Brain microvascular endothelial cell (primary cell): ENCODE results near the gene EZR.

Experiments
- DNase-seq: peaks from one replicate; pipeline ENCODE4 v3.0.0-alpha.2; 2020
- H3K27ac ChIP-seq: fragments of 250-450 bp; sonication (Bioruptor Pico); 2 replicates; pipeline ENCODE4 v1.5.1; 2020; ENCODE audit warnings: mild to moderate bottlenecking, moderate library complexity
- H3K27me3 ChIP-seq: fragments of 250-450 bp; sonication (Bioruptor Pico); replicated peaks from 2 replicates; pipeline ENCODE4 v1.5.1; 2020; ENCODE audit warnings: mild to moderate bottlenecking
- H3K36me3 ChIP-seq: fragments of 250-450 bp; sonication (Bioruptor Pico); replicated peaks from 2 replicates; pipeline ENCODE4 v1.5.1; 2020; ENCODE audit warnings: mild to moderate bottlenecking
- H3K4me3 ChIP-seq: 2 replicates; pipeline ENCODE4 v1.5.1; 2011; ENCODE audit warnings: low read depth, mild to moderate bottlenecking, control low read depth, low read length, moderate library complexity
- in situ Hi-C: cut with HindIII; loops from 2 replicates; pipeline ENCODE4 v1.10.0; 2017; ENCODE audit warnings: low sequenced_read_pairs, low pct_ligation_motif_present
- TF ChIP-seq, protein P1 (sequence below): IDR thresholded peaks from 2 replicates; pipeline ENCODE4 v1.5.1; 2011; ENCODE audit warnings: low read depth, mild to moderate bottlenecking, moderate library complexity, low read length, control low read depth, inconsistent platforms; ENCODE audit errors: missing control alignments

The EZR gene

DNA sequence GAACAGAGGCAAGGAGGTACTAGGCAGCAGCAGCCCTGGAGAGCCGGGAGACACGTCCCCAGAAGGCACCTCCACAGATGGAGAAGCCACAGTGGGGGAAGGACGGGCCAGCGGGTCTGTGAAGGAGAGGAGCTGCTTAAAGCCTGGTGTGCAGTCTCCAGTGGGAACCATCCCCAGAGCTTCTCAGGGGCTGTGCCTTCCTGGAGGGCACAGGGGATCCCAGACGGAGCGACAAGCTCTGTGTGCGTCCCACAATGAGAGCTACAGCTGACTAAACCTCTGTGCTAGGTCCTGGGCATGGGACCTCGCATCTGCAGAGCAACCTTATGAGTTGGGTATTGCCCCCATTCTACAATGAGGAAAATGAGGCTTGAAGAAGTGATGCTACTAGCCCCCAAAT, 50.7 kb downstream of the EZR start:
- no peak for DNase-seq
- no peak overlapping the region for H3K27ac ChIP-seq
- H3K4me3 ChIP-seq = no peak overlapping the region
- TF ChIP-seq, protein P1, sequence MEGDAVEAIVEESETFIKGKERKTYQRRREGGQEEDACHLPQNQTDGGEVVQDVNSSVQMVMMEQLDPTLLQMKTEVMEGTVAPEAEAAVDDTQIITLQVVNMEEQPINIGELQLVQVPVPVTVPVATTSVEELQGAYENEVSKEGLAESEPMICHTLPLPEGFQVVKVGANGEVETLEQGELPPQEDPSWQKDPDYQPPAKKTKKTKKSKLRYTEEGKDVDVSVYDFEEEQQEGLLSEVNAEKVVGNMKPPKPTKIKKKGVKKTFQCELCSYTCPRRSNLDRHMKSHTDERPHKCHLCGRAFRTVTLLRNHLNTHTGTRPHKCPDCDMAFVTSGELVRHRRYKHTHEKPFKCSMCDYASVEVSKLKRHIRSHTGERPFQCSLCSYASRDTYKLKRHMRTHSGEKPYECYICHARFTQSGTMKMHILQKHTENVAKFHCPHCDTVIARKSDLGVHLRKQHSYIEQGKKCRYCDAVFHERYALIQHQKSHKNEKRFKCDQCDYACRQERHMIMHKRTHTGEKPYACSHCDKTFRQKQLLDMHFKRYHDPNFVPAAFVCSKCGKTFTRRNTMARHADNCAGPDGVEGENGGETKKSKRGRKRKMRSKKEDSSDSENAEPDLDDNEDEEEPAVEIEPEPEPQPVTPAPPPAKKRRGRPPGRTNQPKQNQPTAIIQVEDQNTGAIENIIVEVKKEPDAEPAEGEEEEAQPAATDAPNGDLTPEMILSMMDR = no peak
- in situ Hi-C loops = no loop called here
- H3K36me3 ChIP-seq = peaks cover 75% of the 10 kb centered on the region
- H3K27me3 ChIP-seq = no peaks in the 10 kb centered on the region

DNA sequence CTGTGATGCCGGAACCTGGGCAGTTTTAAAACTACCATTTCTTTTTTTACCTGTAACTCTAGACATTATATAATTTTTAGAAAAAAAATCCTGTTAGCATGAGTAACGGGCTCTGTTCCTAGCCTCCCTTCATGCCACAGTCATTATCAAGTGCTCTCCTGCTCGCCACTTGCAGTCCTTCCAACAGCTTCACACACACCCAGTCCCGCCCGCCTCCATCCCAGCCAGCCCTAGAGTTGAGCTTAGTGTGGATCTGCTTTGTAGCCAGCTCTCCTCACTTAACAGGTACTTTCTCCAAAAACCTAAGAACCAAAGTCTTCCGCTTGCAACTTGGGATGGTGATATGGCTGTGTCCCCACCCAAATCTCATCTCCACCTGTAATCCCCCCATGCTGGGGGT, 51.5 kb downstream of the EZR start:
- Histone ChIP-seq H3K27ac (no peak overlapping the region), H3K4me3 (no peak overlapping the region), H3K27me3 (no peaks in the 10 kb centered on the region), H3K36me3 (peaks cover 75% of the 10 kb centered on the region)
- DNase-seq = no peak
- in situ Hi-C loops = no loop called here
- TF ChIP-seq, protein P1 = no peak

DNA sequence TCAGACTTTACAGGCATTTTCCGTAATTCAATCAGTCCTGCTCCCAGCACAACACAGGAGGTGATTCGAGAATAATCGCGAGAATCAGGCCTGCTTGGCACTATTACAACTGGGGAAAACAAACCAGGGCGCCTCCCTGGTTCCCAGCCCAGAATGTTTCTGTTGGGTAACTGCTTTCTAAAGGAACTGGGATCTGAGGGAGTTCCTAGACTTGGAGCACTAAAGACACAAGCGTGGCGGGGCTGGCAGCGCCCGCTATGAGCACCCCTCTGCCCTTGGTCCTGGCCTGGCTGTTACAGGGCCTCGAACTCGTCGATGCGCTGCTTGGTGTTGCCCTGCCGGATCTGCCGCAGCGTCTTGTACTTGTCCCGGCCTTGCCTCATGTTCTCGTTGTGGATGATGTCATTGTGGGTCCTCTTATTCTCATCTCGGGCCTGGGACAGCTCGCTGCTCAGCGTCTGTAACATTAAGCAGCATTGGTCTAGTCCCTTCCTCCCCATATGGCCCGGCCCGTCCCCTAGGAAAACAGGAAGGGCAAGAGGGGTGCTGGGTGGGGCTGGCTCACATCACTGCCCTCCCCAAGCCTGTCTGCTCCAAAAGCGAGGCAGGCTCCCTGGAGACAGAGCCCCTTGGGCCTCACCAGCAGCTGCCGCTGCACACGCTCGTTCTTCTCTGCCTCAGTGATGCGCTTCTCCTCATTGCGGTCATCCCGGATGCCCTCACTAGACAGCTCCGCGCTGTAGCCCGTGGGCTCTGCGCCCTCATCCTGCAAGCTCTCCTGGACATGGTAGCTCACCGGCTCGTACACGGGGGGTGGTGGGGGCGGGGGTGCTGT, 52.3 kb downstream of the EZR start:
- no peak for DNase-seq
- TF ChIP-seq, protein P1 = no peak
- H3K36me3 ChIP-seq = peaks cover 69% of the 10 kb centered on the region
- H3K4me3 ChIP-seq = no peak overlapping the region
- no peak overlapping the region for H3K27ac ChIP-seq
- H3K27me3 ChIP-seq = no peaks in the 10 kb centered on the region
- in situ Hi-C loops = no loop called here

DNA sequence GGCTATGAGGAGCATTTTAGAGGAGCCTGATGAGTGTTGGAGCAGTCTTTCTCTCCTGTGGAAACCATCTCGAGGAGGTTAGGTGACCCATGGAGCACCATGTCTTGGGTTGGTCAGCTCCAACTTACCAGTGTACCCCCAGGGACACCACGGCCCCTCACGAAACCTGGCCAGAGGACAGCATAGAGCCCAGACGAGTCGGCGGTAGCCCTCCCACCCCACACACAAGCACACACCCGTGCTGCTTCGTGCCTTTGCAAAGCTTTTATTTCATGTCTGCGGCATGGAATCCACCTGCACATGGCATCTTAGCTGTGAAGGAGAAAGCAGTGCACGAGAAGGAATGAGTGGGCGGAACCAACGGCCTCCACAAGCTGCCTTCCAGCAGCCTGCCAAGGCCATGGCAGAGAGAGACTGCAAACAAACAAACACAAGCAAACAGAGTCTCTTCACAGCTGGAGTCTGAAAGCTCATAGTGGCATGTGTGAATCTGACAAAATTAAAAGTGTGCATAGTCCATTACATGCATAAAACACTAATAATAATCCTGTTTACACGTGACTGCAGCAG, 53.6 kb downstream of the EZR start:
- H3K27me3 ChIP-seq = no peaks in the 10 kb centered on the region
- TF ChIP-seq, protein P1 = no peak
- H3K4me3 ChIP-seq = no peak overlapping the region
- in situ Hi-C loops = no loop called here
- no peak for DNase-seq
- H3K36me3 ChIP-seq = peaks cover 58% of the 10 kb centered on the region
- no peak overlapping the region for H3K27ac ChIP-seq

GRCh38 chr6:158764926-158765325, 54.2 kb downstream of the EZR start:
- TF ChIP-seq, protein P1 = no peak
- Histone ChIP-seq H3K27ac (no peak overlapping the region), H3K36me3 (peaks cover 51% of the 10 kb centered on the region), H3K27me3 (no peaks in the 10 kb centered on the region), H3K4me3 (no peak overlapping the region)
- in situ Hi-C loops = no loop called here
- DNase-seq = no peak
